ENCODE measurements around the gene LRRC73.

DNA sequence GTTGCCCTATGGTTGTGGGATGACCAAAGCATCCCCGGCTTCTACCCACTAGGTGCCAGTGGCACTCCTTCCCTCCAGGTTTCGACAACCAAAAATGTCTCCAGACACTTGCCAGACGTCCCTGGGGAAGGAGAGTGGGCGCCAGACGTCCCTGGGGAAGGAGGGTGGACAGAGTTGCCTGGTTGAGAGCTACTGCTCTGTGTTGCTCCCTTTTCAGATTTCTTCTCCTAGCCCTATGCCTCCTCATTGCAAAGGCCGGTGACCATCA, 13.1 kb downstream of the LRRC73 start:
- no peak for TF ChIP-seq ARID4B (CRISPR knock-in tag; IDR thresholded peaks at IDR 0.05; ENCODE audit: borderline replicate concordance)
- TF ChIP-seq, protein P1, sequence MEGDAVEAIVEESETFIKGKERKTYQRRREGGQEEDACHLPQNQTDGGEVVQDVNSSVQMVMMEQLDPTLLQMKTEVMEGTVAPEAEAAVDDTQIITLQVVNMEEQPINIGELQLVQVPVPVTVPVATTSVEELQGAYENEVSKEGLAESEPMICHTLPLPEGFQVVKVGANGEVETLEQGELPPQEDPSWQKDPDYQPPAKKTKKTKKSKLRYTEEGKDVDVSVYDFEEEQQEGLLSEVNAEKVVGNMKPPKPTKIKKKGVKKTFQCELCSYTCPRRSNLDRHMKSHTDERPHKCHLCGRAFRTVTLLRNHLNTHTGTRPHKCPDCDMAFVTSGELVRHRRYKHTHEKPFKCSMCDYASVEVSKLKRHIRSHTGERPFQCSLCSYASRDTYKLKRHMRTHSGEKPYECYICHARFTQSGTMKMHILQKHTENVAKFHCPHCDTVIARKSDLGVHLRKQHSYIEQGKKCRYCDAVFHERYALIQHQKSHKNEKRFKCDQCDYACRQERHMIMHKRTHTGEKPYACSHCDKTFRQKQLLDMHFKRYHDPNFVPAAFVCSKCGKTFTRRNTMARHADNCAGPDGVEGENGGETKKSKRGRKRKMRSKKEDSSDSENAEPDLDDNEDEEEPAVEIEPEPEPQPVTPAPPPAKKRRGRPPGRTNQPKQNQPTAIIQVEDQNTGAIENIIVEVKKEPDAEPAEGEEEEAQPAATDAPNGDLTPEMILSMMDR (IDR thresholded peaks at IDR 0.05), result no peak
